Neutrophil (primary cell): ENCODE measurements around the gene SLC33A1.
"Not testable (repeated sequence)": the region's sequence is repeated elsewhere in the genome, so short reads cannot be mapped to it uniquely, and the experiment has no call there.

ENCODE experiments used
- H3K27ac ChIP-seq: fragments of 200-600 bp; sonication (generic); 2 replicates; pipeline ENCODE4 v1.5.1; 2016; ENCODE audit warnings: mild to moderate bottlenecking, moderate library complexity
- H3K27me3 ChIP-seq: fragments of 200-600 bp; sonication (generic); 2 replicates; pipeline ENCODE4 v1.6.0; 2016; ENCODE audit warnings: mild to moderate bottlenecking
- H3K36me3 ChIP-seq: fragments of 200-600 bp; sonication (generic); 2 replicates; pipeline ENCODE4 v1.5.1; 2017
- H3K4me1 ChIP-seq, 2 experiments: fragments of 200-600 bp in 1 of 2; sonication (generic) in 1 of 2; 1 replicate in 1 of 2; 2 replicates in 1 of 2; pipeline versions ENCODE4 v1.5.1 to v1.6.1; 2013 to 2016; ENCODE audit warnings: low read depth in 1 of 2, low read length in 1 of 2, mild to moderate bottlenecking in 1 of 2, moderate library complexity in 1 of 2; ENCODE audit not compliant: control insufficient read depth in 1 of 2, insufficient read depth in 1 of 2
- H3K4me3 ChIP-seq, 2 experiments: fragments of 200-600 bp in 1 of 2; sonication (generic) in 1 of 2; 1 replicate in 1 of 2; 2 replicates in 1 of 2; pipeline ENCODE4 v1.5.1; 2013 to 2016; ENCODE audit warnings: low read depth in 1 of 2, low read length in 1 of 2, mild to moderate bottlenecking in 1 of 2, moderate library complexity in 1 of 2
- H3K9me3 ChIP-seq: fragments of 200-600 bp; sonication (generic); 2 replicates; pipeline ENCODE4 v1.5.1; 2016
- CTCF ChIP-seq: fragments of 200-600 bp; sonication (generic); IDR thresholded peaks from 2 replicates; pipeline ENCODE4 v1.5.1; 2016; ENCODE audit warnings: antibody characterized with exemption

The SLC33A1 gene

GRCh38 chr3:155889212-155889611 is 35.0 kb upstream of the SLC33A1 start:
- H3K36me3 ChIP-seq: no peaks in the 10 kb centered on the region
- H3K27me3 ChIP-seq: no peaks in the 10 kb centered on the region
- no peaks in the 10 kb centered on the region for H3K9me3 ChIP-seq
- H3K4me1 ChIP-seq: peaks cover 0 to 13% of the 10 kb centered on the region in 2 experiments
- H3K4me3 ChIP-seq: no peak overlapping the region
- TF ChIP-seq CTCF: no peak
- no peak overlapping the region for H3K27ac ChIP-seq

- H3K27me3 ChIP-seq: no peaks in the 10 kb centered on the region
- no peak overlapping the region for H3K27ac ChIP-seq
- TF ChIP-seq CTCF: no peak
Observed at GRCh38 chr3:155886915-155887314, 32.7 kb upstream of the SLC33A1 start.

GRCh38 chr3:155886348-155886747 is 32.1 kb upstream of the SLC33A1 start:
- not testable (repeated sequence) for H3K27me3 ChIP-seq, H3K4me3 ChIP-seq, H3K36me3 ChIP-seq, H3K27ac ChIP-seq, H3K9me3 ChIP-seq
- peaks cover 0 to 13% of the 10 kb centered on the region in 2 experiments for H3K4me1 ChIP-seq

More at GRCh38 chr3:155886915-155887314, 32.7 kb upstream of the SLC33A1 start:
- Histone ChIP-seq H3K36me3 (no peaks in the 10 kb centered on the region), H3K4me3 (no peak overlapping the region), H3K9me3 (no peaks in the 10 kb centered on the region), H3K4me1 (peaks cover 0 to 13% of the 10 kb centered on the region in 2 experiments)

- H3K27ac ChIP-seq: no peak overlapping the region
- H3K27me3 ChIP-seq: no peaks in the 10 kb centered on the region
- H3K4me1 ChIP-seq: peaks cover 0 to 5% of the 10 kb centered on the region in 2 experiments
- H3K36me3 ChIP-seq: no peaks in the 10 kb centered on the region
- no peak for TF ChIP-seq CTCF
- no peak overlapping the region for H3K4me3 ChIP-seq
- H3K9me3 ChIP-seq: no peaks in the 10 kb centered on the region
Observed at GRCh38 chr3:155885292-155885691, 31.1 kb upstream of the SLC33A1 start.

- Histone ChIP-seq H3K27me3 (no peaks in the 10 kb centered on the region), H3K4me1 (no peaks in the 10 kb centered on the region), H3K4me3 (no peak overlapping the region), H3K27ac (no peak overlapping the region), H3K36me3 (no peaks in the 10 kb centered on the region), H3K9me3 (no peaks in the 10 kb centered on the region)
- no peak for TF ChIP-seq CTCF
Observed at GRCh38 chr3:155884292-155884691, 30.1 kb upstream of the SLC33A1 start.

- no peaks in the 10 kb centered on the region for H3K27me3 ChIP-seq
- no peak overlapping the region for H3K27ac ChIP-seq
- H3K4me3 ChIP-seq: no peak overlapping the region
- TF ChIP-seq CTCF: no peak
- no peaks in the 10 kb centered on the region for H3K36me3 ChIP-seq
- no peaks in the 10 kb centered on the region for H3K9me3 ChIP-seq
- H3K4me1 ChIP-seq: no peaks in the 10 kb centered on the region
Observed at GRCh38 chr3:155880286-155880685, 26.1 kb upstream of the SLC33A1 start.
